ENCODE data around the gene RPL11.

DNA sequence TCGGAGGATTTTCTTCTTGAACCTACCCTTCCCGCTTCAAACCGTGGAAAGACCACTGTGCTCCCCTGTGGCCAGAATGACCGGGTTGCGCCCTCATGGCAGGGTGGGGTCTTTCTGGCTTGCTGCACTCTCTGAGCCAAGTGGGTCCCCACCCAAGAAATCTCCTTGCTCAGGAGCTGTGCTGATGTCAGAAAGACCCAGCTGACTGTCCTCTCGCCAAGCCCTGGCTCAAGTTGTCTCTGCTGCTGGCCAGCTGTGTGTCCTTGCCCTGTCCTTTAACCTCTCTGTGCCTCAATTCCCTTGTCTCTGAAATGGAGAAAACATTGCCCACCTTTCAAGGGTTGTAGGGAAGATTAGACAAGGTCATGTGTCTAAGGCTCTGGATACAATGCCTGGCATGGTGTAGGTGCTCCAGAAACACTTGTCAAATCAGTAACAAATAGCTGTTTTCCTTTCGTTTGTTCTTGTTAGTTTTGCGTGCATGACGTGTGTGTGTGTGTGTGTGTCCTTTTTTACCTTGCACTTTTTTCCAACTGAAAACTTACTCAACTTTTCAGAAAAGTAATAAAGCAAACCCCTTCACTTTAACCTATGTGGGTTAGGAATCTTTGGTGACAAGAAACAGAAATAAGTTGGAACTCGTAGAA is 41.1 kb upstream of the RPL11 start:
- no peak for TF ChIP-seq POLR2AphosphoS5 (IDR thresholded peaks at IDR 0.05; ENCODE audit: low read length)
- TF ChIP-seq POLR2A (IDR thresholded peaks at IDR 0.05; ENCODE audit: low read depth, low read length): no peak
- TF ChIP-seq RFX5 (IDR thresholded peaks at IDR 0.05; ENCODE audit: low read depth, low read length): no peak
- no peak for TF ChIP-seq CHD1 (IDR thresholded peaks at IDR 0.05; ENCODE audit: low read depth, low read length)
- no peak for TF ChIP-seq TAF1 (IDR thresholded peaks at IDR 0.05; ENCODE audit: borderline replicate concordance, low read depth, low read length)
- TF ChIP-seq TCF7 (IDR thresholded peaks at IDR 0.05; ENCODE audit: borderline replicate concordance): no peak
- no peak for TF ChIP-seq CTCF (IDR thresholded peaks at IDR 0.05 in 2 of 3, conservative IDR thresholded peaks at IDR 0.05 in 1 of 3; ENCODE audit: control insufficient read depth in 2 of 3, extremely low read depth in 1 of 3, insufficient read depth in 1 of 3, low read depth in 3 of 3, low read length in 3 of 3)
- TF ChIP-seq BCL3 (IDR thresholded peaks at IDR 0.05; ENCODE audit: borderline replicate concordance, insufficient read depth, low read depth, low read length, poor library complexity, severe bottlenecking): no peak

Measured in GM12878 (cell line).